ACC112 (cell line): ENCODE measurements around the gene C3orf62.

Source experiments
- H2AFZ ChIP-seq: fragments of 200-600 bp; sonication (generic); one replicate; pipeline ENCODE4 v1.6.0; 2017; ENCODE audit warnings: antibody characterized with exemption, low read length; ENCODE audit not compliant: unreplicated experiment
- H3K27ac ChIP-seq: fragments of 200-600 bp; sonication (generic); 2 replicates; pipeline ENCODE4 v1.5.1; 2014; ENCODE audit warnings: low read depth, mild to moderate bottlenecking, antibody characterized with exemption, low read length, moderate library complexity
- H3K27me3 ChIP-seq: fragments of 200-600 bp; sonication (generic); 2 replicates; pipeline ENCODE4 v1.6.1; 2014; ENCODE audit warnings: mild to moderate bottlenecking, antibody characterized with exemption, low read length, moderate library complexity, mixed read lengths; ENCODE audit not compliant: insufficient read depth
- H3K36me3 ChIP-seq: fragments of 200-600 bp; sonication (generic); 2 replicates; pipeline ENCODE4 v1.6.1; 2016; ENCODE audit warnings: mild to moderate bottlenecking, antibody characterized with exemption, low read length, moderate library complexity, mixed read lengths; ENCODE audit not compliant: insufficient read depth
- H3K4me1 ChIP-seq: fragments of 200-600 bp; sonication (generic); one replicate; pipeline ENCODE4 v1.6.1; 2016; ENCODE audit warnings: low read length, mixed read lengths; ENCODE audit not compliant: insufficient read depth, unreplicated experiment, control insufficient read depth
- H3K4me3 ChIP-seq: fragments of 200-600 bp; sonication (generic); 2 replicates; pipeline ENCODE4 v1.5.1; 2014; ENCODE audit warnings: mild to moderate bottlenecking, low read depth, low read length
- H3K79me2 ChIP-seq: fragments of 200-600 bp; sonication (generic); one replicate; pipeline ENCODE4 v1.6.0; 2016; ENCODE audit warnings: low read length; ENCODE audit not compliant: control insufficient read depth, unreplicated experiment, insufficient read depth

C3orf62 gene

GRCh38 chr3:49296781-49297411, 19.9 kb upstream of the C3orf62 start:
- H3K4me1 ChIP-seq = peaks cover 7% of the 10 kb centered on the region
- H3K4me3 ChIP-seq = no peak overlapping the region
- no peak overlapping the region for H2AFZ ChIP-seq
- H3K27me3 ChIP-seq = no peaks in the 10 kb centered on the region
- H3K79me2 ChIP-seq = no peaks in the 10 kb centered on the region
- peak overlapping the region; percentile 50 for H3K27ac ChIP-seq
- peaks cover 34% of the 10 kb centered on the region for H3K36me3 ChIP-seq

- no peaks in the 10 kb centered on the region for H3K79me2 ChIP-seq
- H3K27me3 ChIP-seq = no peaks in the 10 kb centered on the region
- H2AFZ ChIP-seq = no peak overlapping the region
- no peak overlapping the region for H3K27ac ChIP-seq
- H3K4me1 ChIP-seq = peaks cover 7% of the 10 kb centered on the region
- peaks cover 31% of the 10 kb centered on the region for H3K36me3 ChIP-seq
- no peak overlapping the region for H3K4me3 ChIP-seq
These were observed 18.5 kb upstream of the C3orf62 start for GRCh38 chr3:49295489-49296058.

GRCh38 chr3:49294343-49294742, 17.3 kb upstream of the C3orf62 start:
- Histone ChIP-seq H3K4me1 (peaks cover 7% of the 10 kb centered on the region), H2AFZ (no peak overlapping the region), H3K4me3 (no peak overlapping the region), H3K27me3 (no peaks in the 10 kb centered on the region), H3K27ac (no peak overlapping the region), H3K79me2 (no peaks in the 10 kb centered on the region), H3K36me3 (peaks cover 23% of the 10 kb centered on the region; the same call in 1 of the 2 replicates)

DNA sequence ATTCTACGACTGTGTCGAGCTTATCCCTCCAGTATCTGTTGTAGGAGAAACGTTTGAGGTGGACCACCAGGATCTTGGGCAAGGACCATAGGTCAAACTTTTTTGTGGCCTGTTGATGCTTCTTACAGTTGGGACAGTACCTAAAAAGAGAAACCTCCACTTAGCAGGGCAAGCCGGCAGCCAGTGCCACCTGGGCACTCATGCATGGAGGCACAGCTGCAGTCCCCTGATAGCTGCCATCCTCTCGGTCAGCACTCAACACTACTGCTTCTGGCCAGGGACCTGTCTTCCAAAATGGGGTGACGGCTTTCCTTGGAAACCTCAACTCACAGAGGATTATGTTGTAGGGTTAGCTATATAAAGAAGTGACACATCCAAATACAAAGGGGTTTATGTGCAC, 7.0 kb upstream of the C3orf62 start:
- Histone ChIP-seq H2AFZ (no peak overlapping the region), H3K36me3 (peaks cover 20% of the 10 kb centered on the region; the same call in 1 of the 2 replicates), H3K4me1 (peaks cover 9% of the 10 kb centered on the region), H3K27ac (no peak overlapping the region), H3K4me3 (no peak overlapping the region), H3K79me2 (no peaks in the 10 kb centered on the region), H3K27me3 (no peaks in the 10 kb centered on the region)

GRCh38 chr3:49279376-49279775, 2.3 kb upstream of the C3orf62 start:
- H3K4me3 ChIP-seq = no peak overlapping the region
- peaks cover 34% of the 10 kb centered on the region for H3K4me1 ChIP-seq
- no peak overlapping the region for H2AFZ ChIP-seq
- H3K36me3 ChIP-seq = peaks cover 11% of the 10 kb centered on the region; the same call in 1 of the 2 replicates
- H3K27ac ChIP-seq = peak overlapping the region; percentile 45
- H3K27me3 ChIP-seq = no peaks in the 10 kb centered on the region
- H3K79me2 ChIP-seq = no peaks in the 10 kb centered on the region

DNA sequence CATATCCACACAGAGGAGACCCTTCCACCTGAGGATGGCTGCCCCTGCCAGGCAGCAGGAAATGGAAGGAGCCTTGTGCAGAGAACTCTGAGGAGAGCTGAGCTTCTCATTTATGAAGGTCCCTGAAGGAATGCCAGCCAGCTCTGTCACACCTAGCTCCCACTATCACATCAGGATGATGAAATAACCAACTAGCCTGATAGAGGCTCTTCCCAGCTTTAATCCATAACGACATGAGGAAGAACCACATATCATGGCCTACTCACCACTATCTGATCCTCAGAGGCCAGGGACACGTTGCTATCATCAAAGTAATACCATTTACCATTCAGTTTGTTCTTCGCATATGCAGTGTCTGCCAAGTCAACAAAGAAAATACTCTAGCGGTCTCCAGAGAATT, 1.5 kb upstream of the C3orf62 start:
- H3K79me2 ChIP-seq = no peaks in the 10 kb centered on the region
- no peaks in the 10 kb centered on the region for H3K27me3 ChIP-seq
- no peak overlapping the region for H2AFZ ChIP-seq
- peaks cover 3% of the 10 kb centered on the region; the same call in 1 of the 2 replicates for H3K36me3 ChIP-seq
- H3K4me1 ChIP-seq = peaks cover 34% of the 10 kb centered on the region
- no peak overlapping the region for H3K4me3 ChIP-seq
- H3K27ac ChIP-seq = peak overlapping the region; percentile 45

- H3K36me3 ChIP-seq = no peaks in the 10 kb centered on the region; the same call in 1 of the 2 replicates
- peaks cover 34% of the 10 kb centered on the region for H3K4me1 ChIP-seq
- peak overlapping the region; percentile 88 for H2AFZ ChIP-seq
- H3K79me2 ChIP-seq = no peaks in the 10 kb centered on the region
- peak overlapping the region; percentile 84 for H3K27ac ChIP-seq
- H3K4me3 ChIP-seq = peak overlapping the region; percentile 75
- H3K27me3 ChIP-seq = no peaks in the 10 kb centered on the region
These were observed 347 bp upstream of the C3orf62 start for GRCh38 chr3:49277383-49277775.

GRCh38 chr3:49273825-49274532, 3.1 kb downstream of the C3orf62 start:
- Histone ChIP-seq H3K4me1 (peaks cover 25% of the 10 kb centered on the region), H3K79me2 (no peaks in the 10 kb centered on the region), H2AFZ (no peak overlapping the region), H3K27me3 (no peaks in the 10 kb centered on the region), H3K27ac (no peak overlapping the region), H3K36me3 (no peaks in the 10 kb centered on the region), H3K4me3 (no peak overlapping the region)

DNA sequence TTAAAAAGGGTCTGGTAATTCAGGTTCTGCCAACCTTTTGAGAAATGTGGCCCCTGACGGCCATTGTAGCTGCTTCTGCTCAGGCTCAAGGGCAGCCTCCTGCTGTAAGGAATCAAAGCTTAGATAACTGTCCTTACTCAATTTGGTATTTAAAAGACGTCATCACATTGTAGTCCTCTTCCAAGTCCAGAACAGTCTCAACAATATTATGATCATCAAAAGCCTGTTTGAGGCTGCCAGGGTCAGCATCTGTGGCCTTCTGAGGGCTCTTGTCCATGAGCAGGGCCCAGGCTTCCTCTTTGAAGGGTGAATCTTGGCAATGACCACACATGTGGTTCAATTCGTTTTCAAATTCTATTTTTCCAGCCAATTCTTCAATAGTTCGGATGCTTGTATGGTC, 6.0 kb downstream of the C3orf62 start:
- H3K27me3 ChIP-seq = no peaks in the 10 kb centered on the region
- no peak overlapping the region for H3K4me3 ChIP-seq
- H3K36me3 ChIP-seq = no peaks in the 10 kb centered on the region
- no peak overlapping the region for H3K27ac ChIP-seq
- H2AFZ ChIP-seq = no peak overlapping the region
- no peaks in the 10 kb centered on the region for H3K79me2 ChIP-seq
- peaks cover 5% of the 10 kb centered on the region for H3K4me1 ChIP-seq

- no peaks in the 10 kb centered on the region for H3K27me3 ChIP-seq
These were observed 6.9 kb downstream of the C3orf62 start for GRCh38 chr3:49270156-49270500.

More at GRCh38 chr3:49270156-49270500, 6.9 kb downstream of the C3orf62 start:
- Histone ChIP-seq H2AFZ (no peak overlapping the region), H3K27ac (no peak overlapping the region), H3K4me1 (no peaks in the 10 kb centered on the region), H3K79me2 (no peaks in the 10 kb centered on the region), H3K36me3 (no peaks in the 10 kb centered on the region), H3K4me3 (no peak overlapping the region)
